NCI-H446 (cell line): ENCODE measurements around the gene ABI1.

Source experiments
- DNase-seq, 2 experiments: peaks; one replicate each; lab custom pipeline; 2025; lab: John Stamatoyannopoulos, UW

ABI1 gene

DNA sequence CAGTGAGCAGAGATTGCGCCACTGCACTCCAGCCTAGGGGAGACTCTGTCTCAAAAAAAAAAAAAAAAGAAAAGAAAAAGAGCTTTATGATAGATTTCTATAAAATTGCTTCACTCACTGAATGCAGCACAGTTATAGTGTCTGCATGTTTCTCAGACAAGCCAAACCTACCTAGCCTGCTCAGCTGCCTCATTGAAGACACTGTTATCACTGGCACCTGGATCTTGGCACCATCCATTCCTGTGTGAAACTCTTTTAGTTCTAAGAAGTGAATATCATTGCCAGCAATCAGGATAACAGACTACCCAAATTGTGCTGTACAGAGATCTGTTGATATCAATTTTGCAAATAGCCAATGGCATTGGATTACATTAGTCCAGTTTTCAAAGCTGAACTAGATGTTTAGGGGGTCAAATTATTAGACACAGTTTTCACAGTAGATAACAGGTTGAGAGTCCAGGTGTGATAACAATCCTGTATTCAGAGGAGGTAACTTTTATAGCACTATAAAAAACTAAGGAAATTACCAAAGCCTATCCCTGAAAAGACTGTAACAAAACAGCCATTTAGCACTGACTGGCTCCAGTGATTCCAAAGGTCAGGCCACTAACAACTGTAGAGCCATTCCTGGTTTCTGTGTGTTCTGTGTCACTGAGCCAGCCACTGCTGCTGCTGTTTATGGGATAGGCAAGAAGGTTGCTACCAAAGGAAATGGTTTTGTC, 146.2 kb downstream of the ABI1 start:
- no peak for DNase-seq

DNA sequence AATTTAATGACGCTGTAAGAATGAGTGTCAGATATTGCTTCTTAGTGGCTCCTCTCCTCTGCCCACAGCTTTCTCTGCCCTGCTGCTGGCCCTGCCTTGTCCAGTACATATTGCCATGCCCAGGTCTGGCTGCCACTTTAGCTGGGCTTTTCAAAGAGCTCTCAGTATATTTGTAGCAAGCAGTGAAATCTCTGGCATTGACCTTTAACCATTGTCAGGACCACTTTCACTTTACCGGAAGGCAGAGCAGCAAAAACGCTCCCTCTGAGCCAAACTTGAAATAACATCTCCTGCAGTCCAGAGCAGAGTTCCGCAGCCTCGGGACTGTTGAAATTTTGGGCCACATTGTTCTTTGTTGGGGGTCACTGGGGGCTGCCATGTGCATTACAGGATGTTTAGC, 149.4 kb downstream of the ABI1 start:
- DNase-seq: no peak

DNA sequence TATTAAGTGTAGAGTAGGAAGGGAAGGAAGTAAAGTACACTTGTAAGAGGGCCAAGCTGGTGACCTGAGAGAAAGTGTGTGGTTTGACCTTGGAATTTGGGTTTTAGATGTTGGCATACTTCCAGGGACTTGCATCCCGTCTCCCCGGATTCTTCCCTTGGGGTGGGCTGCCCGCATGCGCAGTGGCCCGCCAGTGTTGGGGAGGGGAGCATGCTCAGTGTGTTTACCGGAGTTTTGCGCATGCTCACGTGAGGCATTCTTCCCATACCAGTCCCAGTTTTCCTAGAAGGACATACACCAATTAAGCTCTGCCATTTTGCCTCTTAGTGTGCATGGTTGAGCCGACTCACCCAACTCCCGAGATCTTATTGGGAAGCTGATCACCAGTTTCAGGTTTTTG, 153.8 kb downstream of the ABI1 start:
- DNase-seq: no peak

DNA sequence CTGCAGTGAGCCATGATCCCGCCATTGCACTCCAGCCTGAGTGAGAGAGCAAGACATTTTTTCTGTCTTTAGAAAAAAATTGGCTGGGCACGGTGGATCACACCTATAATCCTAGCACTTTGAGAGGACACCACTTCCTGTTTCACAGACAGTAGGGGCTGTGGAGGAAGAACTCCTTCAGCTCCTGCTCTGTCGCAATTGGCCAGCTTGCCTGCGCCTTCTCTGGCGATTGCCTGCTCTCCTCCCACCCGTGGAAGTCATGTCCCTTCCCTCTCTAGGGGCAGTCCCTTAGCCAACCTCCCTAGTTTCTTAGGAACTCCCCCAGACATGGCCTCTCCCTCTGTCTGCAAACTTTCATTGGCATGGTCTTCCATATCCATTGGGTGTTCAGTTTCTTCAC, 154.6 kb downstream of the ABI1 start:
- no peak for DNase-seq

DNA sequence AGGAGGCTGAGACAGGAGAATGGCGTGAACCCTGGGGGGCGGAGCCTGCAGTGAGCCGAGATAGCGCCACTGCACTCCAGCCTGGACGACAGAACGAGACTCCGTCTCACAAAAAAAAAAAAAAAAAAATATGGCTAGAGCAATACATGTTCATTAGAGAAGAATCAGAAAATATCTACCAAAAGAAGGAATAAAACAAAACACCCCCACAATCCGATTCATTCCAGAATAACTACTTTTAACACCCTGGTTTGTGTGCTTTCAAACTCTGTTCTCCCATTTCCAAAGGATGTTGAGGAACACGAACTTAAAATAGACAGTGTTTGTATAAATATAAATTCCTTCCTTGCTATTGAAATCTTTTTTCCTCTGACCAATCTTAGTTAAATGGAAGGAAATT, 156.8 kb downstream of the ABI1 start:
- no peak for DNase-seq

DNA sequence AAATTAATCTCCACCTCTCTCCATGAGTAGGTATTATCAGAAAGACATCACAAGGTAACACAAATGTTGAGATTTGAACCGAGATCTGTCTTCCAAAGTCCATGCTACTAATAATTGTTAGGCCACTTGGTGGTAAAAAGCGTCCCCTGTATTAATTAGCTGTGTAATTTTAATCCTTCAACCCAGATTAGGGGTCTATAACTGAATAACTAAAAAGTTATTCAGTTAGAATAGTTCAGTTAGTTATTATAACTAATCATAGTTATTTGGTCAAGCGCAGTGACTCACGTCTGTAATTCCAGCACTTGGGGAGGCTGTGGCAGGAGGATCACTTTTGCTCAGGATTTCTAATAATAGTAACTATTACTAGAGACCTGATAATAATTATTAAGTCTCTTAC, 157.7 kb downstream of the ABI1 start:
- no peak for DNase-seq

DNA sequence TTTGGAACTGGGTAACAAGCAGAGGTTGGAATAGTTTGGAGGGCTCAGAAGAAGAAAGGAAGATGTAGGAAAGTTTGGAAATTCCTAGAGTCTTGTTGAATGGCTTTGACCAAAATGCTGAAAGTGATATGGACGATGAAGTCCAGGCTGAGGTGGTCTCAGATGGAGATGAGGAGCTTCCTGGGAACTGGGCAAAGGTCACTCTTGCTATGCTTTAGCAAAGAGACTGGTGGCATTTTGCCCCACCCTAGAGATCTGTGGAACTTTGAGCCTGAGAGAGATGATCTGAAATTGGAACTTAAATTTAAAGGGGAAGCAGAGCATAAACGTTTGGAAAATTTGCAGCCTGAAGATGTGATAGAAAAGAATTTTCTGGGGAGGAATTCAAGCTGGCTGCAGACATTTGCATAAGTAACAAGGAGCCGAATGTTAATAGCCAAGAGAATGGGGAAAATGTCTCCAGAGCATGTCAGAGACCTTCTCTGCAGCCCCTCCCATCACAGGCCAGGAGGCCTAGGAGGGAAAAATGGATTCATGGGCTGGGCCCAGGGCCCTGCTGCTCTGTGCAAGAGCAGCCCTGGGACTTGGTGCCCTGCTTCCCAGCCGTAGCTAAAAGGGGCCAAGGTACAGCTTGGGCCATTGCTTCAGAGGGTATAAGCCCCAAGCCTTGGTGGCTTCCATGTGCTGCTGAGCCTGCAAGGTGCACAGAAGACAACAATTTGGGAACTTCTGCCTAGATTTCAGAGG, 159.7 kb downstream of the ABI1 start:
- DNase-seq: no peak

DNA sequence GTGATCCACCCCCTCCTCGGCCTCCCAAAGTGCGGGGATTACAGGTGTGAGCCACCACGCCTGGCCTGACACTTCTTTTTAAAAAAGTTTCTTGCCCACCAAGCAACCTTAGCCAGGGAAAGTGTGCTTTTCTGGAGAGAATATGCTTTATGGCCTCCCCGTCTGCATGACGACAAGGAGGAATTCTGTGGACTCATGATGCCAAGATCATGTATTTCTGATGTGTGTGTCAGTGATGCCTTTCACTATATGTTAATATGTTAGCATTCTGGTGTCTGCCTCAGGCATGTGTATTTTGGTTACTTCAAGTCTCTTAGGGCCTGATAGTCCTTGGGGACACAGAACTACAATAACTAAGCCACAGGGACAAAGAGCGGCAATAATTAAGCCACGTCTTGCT, 161.1 kb downstream of the ABI1 start:
- DNase-seq: no peak

DNA sequence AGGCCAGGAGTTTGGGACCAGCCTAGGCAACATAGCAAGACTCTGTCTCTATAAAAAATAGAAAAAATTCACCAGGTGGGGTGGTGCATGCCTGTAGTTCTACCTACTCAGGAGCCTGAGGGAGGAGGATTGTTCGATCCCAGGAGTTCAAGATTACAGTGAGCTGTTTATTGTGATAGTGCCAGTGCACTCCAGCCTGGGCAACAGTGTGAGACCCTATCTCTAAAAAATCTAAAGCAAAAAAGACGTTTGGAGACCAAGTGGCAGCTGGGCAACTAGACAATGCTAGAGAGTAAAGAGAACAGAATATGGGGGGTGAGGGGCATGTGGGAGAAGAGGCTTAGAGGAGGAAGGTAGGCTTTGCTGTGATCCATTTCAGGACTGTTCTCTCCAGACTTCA, 161.8 kb downstream of the ABI1 start:
- DNase-seq: no peak

DNA sequence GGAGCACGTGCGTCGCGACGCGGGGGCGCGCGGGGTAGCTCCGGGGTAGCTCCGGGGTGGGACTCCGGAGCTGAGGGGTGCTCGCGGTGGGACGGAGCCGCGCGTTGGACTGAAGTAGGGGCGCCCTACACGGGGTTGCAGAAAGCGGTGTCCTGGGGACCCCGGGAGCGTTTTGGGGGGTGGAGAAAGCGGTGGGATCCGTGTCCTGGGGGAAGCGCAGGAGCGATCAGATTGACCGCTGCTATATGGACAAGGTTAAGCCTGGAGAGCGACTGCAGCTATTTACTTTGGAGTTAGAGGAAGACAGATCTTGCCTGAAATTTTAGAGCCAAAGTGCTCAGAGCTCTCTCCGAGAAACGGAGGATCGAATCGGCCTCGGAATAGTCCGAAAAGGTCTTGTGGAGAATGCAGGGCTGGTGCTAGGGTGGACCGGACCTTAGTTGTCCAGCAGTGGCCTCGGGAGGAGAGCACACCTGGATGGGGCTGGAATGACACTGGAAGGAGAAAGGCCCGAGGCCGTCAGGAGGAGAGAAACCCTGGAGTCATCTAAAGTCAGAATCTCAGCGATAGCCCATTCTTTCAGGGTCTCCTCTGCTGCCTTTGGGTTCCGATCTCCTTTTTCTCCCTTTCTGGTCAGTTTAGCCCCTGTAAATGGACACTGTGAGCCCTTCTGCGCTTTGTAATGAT, 162.7 kb downstream of the ABI1 start:
- no peak for DNase-seq

DNA sequence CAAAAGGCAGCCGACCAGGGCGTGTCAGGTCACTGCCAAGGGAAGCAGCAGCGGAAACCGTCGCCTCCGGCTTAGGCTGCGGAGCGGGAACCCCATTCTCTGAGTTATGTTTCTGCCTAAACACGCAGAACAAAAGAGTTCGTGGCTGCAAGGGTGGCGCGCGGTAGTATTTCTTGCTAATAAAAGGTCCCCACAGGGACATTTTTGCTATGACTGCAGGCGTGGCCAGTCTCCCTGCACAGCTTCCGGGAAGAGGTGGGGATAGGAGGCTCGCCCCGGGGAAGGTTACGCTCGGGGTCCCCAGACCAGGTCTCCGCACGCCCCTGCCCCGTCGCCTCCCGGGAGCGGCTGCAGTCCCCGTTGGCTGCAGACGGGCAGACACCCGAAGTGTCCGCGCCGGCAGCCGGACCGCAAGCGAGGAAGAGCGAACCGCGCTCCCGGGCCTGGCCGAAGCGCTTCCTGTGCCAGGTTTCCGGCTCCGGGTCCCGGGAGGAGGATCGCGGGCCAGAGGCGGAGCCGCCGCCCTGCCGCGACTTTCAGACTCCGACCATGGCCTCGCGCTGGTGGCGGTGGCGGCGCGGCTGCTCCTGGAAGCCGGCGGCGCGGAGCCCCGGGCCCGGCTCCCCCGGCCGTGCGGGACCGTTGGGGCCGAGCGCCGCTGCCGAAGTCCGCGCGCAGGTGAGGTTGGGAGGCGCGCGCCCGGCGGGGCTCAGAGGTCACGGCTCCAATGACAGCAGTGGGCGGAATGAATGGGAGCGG, 163.4 kb downstream of the ABI1 start, which contains the start of gene PDSS1:
Gene PDSS1, plus strand, starts transcription at position 539 of the 759 bp plus-strand sequence. Its CDS starts 11 bp downstream, at position 550.
- DNase-seq: peak; percentile 16 to 62

DNA sequence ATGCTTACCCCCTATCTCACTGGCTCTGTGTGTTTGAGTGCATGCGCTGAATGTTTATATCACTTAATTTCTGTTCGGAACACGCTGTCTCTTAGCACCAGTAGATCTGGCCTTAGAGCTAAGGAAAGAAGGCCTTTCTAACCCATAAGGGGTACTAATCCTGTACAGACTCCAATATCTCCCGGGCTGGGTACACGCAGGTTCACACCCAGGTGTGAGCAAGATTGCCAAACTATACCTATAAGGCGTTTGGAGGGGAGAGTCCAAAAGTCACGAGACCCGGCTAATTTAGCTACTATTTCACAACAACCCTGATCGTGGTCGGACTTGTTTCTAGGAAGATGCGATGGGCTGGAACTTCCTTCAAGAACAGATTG, 164.0 kb downstream of the ABI1 start:
- no peak for DNase-seq
